C1 segment of cervical spinal cord (tissue), 14 donors: ENCODE data around the gene DCST2.
"Not testable (repeated sequence)": the region's sequence is repeated elsewhere in the genome, so short reads cannot be mapped to it uniquely, and the experiment has no call there.

ENCODE experiments used
- DNase-seq, 14 donors: peaks; one replicate each; lab custom pipeline; 2025; lab: John Stamatoyannopoulos, UW

Gene DCST2

DNA sequence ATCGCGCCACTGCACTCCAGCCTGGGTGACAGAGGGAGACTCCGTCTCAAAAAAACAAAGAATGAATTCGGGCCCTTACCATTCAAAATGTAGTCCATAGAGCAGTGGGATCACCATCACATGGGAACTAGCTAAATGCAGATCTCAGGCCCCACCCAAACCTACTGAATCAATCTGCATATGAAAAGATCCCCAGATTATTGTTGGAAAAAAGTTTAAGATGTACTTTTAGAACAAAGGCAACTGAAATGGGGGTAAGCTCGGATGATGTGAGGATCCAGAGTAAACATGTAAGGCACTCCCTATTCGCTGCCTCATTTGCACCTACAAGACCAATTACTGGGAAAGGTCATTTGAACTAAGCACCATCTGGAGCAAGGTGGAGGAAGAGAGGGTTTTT, 51.2 kb downstream of the DCST2 start:
- no peak for DNase-seq

DNA sequence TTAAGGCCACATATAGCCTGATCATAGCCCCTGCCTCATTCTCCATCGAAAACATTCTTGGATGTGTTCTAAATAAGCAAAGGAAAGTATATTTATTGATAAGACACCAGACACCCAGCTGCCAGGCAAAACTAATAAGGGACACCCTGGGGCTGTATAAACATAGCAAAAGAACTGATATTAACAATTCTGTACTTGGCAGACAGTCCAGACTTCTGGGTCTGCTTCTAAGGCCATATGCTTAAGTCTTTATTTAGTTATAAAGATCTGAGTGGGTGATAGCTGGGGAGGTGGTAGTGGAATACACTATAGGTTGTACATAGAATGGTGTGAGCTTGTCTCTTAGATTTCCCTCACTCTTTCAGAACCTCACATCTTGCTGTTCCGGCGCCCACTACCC, 55.2 kb downstream of the DCST2 start:
- no peak for DNase-seq

DNA sequence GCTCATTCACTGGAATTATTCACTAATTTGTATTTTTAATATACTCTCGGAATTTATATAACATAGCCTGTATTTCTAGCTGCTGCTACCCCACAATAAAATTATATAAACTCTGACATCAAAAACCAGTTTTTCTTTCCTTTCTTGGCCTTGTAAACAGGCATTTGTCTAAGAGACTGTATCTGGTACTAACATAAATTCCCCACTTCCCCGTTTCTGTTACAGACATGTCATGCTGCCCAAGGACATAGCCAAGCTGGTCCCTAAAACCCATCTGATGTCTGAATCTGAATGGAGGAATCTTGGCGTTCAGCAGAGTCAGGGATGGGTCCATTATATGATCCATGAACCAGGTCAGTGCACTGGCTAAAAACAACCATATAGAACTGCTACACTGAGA, 55.8 kb downstream of the DCST2 start:
- not testable (repeated sequence) for DNase-seq

DNA sequence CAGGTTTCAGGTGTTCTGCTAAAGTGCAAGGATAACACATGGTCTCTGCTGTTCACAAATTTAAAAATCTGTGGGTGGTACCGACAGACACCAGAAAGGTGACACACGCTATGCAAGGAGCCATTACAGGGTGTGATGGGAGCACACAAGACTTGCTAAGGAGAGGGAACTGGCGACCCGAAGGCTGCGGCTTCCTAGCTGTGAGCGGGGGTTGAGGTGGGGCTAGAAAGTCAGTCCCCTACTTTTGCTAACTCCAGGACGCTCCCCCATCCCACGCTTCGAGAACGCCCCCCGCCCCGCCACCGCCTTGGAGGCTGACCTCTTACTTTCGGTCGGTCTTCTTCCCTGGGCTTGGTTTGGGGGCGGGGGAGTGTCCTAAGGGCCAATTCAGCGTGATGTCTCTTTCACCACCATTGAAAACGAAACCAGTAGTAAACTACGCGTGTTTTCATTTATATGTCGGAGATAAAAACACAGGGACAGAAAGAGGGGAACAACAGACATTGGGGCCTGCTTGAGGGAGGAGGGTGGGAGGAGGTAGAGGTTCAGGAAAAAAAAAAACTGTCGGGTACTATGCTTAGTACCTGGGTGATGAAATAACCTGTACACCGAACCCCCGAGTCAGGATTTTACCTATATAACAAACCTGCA, 58.0 kb downstream of the DCST2 start:
- DNase-seq, result peak in 8 of 14 donors; percentile 9 to 47 (median 22)

DNA sequence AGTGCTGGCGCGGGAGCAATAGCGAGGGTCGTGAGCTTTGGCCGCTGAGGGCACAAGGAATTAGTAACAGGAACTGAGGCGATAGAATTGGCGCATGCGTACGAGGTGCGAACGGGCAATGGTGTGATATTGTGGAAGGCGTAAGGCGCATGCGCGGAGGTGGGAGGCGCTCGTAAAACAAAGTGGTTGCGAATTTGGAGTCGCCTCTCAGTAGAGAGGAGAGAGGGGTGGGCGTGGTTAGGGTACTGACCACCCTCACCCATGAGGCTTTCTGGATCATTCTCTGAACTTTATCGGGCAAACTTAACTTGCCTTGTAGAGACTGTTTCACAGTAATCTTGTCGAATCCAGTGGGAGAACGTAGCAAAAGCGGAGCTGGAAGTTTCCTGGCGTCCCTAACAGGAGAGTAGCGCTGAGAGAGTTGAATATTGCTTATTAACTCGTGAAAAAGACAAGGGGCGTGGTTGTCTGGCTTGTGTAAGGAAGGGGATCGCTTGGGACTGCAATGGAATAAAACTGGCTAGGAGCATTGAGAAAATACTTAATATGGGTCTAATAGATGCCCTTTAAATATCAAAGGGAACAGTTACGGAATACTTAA, 58.7 kb downstream of the DCST2 start:
- DNase-seq, result peak; percentile 84 to 99 (median 98)

DNA sequence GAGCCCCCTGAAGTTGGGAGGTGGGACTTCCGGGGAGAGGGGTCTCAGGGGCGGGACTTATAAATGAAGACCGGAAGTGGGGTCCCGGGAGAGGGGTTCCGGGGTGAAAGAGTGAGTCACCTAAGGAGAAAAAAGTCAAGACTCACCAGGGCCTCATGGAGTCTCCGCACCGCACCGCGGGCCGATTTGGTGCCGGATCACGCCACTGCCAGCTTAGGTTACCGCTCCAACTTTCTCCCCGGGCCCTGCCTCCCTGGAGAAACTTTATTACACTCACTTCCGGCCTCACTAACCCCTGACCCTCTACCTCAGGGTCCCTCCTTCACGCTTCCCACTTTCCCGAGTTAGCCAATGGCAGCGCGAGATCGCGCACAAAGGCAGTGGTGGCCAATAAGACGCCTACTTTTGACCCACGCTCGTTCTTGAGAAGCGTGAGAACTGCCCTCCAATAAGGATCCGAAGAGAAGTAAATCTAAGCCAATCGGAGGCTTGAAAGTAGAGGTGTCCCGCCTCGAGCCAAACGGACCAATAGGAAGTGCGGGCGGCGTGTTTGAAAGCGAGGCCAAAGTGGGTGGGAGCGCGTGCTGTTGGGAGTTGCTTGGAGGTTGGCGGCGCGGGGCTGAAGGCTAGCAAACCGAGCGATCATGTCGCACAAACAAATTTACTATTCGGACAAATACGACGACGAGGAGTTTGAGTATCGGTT, 59.3 kb downstream of the DCST2 start, which contains the start of gene CKS1B:
CKS1B (plus strand) TSS at position 580 of the 706 bp plus-strand sequence; CDS start at position 645, 65 bp downstream.
- DNase-seq, result peak; percentile 89 to 100 (median 98)

DNA sequence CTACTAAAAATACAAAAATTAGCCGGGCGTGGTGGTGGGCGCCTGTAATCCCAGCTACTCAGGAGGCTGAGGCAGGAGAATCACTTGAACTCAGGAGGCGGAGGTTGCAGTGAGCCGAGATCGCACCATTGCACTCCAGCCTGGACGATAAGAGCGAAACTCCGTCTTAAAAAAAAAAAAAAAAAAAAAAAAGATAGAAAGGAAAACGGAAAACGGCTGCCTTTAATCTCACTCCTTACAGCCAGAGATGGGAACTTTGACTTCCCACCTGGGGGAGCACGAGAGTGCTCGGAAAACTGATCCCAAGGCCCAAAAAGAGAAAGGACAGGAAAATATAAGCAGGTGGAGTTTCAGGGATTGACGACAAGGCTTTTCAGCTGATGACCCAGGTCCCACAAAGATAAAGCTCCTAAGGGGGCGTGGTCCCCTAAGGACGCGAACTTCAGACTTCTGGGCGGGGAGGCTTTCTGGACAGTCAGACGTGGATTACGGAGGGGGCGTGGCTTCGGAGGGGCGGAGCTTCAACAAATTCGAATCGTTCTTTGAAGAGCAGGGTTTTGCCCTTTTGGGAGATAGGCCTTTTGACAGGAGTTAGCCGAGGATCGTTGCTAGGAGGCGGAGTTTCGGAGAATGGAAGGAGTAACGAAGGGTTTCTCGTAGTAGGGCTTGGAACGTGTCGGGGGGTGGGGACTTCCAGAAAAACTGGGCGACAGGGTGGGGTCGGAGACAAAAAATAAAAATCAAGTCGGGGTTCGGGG, 60.1 kb downstream of the DCST2 start:
- peak; percentile 16 to 86 (median 71) for DNase-seq

DNA sequence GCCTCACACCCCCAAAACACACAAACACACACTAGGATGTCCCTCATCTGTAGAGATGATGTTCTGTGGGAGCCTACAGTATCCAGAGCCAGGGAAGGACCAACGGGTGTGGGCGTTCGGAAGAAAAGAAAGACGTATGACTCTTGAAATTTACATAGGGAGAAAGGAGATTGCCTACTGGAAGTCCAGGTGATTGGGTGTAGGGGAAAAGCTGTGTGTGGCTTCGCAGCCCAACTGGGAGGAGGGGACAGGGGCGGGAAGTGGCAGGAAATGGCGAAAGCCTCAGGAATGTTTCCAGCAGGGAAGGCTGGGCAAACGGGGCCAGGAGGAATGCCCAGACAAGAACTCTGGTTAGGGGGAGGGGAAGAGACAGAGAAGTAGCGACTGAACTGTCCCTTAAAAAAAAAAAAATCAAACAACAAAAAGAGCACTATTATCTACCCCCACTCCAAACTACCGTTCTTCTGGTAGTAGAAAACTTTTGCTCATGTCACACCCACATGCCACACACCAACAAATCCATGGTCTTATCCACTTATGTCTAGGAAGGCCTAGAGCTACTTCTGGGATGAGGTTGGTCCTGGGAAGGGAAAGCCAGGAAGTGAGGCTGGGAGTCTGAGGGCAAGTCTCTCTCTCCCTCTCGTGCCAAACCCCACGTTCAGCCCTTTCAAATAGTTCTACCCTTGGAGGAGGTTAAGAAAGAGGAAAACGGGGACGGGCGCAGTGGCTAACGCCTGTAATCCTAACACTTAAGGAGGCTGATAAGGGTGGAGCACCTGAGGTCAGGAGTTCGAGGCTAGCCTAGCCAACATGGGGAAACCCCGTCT, 60.9 kb downstream of the DCST2 start:
- DNase-seq, result peak in 6 of 14 donors; percentile 11 to 78 (median 28)

DNA sequence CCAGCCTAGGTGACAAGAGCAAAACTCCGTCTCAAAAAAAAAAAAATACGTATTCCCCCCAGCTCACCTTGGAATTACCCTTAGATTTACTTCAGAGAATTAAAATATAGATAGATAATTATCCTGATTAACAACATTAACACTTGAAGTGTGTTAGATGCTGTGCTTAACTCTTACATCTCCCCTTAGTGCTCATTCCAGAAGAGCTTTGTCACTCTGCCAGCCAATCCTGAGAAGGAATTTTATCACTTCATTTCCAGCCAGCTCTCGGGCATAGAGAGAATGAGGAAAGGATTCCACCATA, 61.4 kb downstream of the DCST2 start:
- DNase-seq, result no peak

DNA sequence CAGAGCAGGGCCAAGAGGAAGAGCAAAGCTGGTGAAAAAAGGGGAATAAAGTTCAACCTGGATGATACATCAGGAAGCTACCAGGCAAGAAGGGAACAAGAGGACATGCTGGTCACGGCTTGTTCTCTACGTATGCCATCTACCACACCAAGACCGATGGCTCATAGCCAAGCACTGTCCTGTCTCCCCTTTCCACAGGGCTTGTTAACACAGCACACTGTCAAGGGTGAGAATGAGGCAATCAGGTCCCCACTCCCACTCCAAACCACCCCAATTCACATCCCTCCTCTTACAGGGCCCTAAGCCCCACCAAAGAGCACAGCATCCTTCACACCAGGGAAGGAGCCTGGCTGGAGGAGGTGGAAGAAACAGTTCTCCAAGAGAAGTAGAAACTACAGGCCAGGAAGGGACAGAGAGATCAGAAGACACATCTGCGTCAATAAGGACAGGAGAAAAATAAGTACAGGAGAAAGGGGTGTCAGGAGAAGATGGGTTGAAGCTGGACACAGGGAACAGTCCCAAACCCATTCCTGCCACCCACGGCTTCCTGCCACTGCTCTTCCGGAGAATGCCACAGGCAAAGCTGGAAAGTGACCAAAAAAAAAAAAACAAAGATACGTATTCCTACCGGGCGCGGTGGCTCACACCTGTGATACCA, 62.1 kb downstream of the DCST2 start:
- no peak for DNase-seq

DNA sequence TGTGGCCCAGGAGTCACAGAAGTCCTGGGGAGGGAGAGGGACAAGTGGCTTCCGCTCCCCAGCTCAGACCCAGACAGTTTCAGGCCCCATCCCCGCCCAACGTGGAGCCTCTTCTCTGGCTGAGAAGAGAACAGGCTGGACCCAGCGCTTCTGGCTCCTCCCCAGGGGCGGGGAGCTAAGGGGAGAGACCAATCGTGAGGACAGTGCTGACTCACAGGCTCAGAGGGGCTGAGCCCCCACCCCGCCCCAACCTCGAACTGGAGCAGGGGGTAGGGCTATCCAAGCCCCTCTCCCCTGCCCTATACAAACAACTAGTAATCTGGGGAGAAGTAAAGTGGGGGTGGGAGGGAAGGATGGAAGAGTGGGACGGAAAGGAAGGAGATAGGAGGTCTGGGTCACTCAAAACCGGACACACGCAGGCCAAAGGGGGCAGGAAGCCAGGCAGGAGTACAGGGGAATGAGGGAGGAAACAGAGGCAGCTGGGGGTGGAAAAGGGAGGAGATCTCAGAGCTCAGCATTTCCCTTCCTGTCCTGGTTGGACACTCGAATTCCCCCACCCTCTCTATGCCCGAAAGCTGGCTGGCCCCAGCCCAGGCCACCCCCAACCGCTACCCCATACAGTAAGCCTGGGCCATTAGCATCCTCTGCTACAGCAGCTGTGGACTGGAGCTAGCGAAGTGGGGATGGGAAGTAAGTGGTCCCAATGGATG, 62.8 kb downstream of the DCST2 start, which contains the start of gene SHC1:
SHC1 (minus strand) TSS at position 117 of the 710 bp plus-strand sequence. CDS start 221 bp downstream, outside the sequence.
- peak in 13 of 14 donors; percentile 20 to 95 (median 79) for DNase-seq

DNA sequence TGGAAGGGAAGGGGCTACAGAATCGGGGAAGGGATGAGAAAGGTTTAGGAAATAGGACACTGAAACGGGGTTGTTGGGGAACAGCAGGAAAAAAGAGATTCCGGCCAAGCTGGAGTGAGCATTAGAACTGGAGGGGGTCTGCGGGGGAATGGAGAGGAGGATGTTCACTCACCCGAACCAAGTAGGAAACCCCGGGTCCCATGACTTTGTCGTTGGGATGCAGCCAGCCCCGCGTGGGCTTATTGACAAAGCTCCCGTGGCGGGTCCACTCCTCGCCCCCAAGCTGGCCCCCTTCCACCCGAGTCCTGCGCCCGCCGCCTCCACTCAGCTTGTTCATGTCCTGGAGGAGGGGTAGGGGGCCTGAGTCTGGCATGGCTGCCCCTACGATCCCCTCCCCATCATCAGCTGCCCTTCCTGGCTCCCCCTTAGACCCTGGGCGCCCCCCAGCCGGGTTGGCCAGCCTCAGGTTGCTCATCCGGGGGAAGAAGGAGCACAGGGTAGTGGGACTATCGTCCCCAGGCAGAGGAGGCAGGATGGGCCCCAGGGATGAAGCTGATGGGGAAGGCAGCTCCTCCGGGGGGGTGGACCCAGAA, 63.6 kb downstream of the DCST2 start:
- DNase-seq, result peak in 3 of 14 donors; percentile 21 to 60 (median 47)

DNA sequence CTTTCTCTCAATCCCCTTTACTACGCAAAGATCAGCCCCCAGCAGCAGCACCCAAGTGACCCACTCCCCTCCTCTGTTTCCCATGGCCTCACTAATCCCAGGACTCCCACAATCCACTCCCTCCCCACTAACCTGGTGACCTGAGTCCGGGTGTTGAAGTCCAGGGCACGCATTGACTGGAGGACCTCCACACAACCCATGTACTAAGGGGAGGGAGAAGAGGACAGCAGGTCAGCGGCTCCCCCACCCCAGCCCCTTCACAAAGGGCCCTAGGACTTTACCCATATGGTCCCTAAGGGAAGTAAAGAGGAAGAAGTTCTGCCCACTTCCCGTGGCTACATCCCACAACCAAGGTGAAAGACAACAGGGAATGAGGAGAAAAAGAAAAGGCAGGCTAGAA, 64.3 kb downstream of the DCST2 start:
- DNase-seq, result no peak

DNA sequence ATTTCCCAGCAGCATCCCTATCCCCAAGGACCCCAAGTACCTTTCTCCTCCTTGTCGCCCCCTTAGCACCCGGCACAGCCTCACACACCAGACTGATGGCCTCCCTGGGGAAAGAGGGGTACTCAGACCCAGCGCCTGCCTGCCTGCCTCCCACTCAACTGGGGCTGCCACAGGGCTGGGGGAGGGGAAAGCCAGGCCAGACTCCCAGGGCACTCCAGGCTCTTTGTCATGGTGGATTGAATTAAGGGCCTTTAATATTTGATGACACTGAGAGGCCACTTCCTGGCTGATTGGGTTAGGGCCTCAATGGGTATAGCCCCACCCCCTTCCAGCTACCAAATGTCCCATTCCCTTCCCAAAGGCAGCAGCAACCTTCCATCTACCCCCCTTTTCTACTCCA, 64.8 kb downstream of the DCST2 start:
- no peak for DNase-seq
